Sigmoid colon (tissue), 7 donors: ENCODE data around the gene PCDHA5. TPM values are rescaled to one million over a fixed set of nuclear protein-coding genes. Genes with fewer than 3 reads are reported as not detected.

Source experiments
- DNase-seq: peaks from one replicate; pipeline ENCODE4 v3.0.0-alpha.2; 2019
- H3K27ac ChIP-seq, 4 donors: fragments of 200-600 bp; sonication (generic); one replicate each; pipeline ENCODE4 v1.5.1; 2016 to 2019; ENCODE audit warnings: mild to moderate bottlenecking in 1 of 4
- H3K27me3 ChIP-seq, 3 donors: fragments of 200-600 bp; sonication (generic); one replicate each; pipeline ENCODE4 v1.5.1; 2019; ENCODE audit warnings: mild to moderate bottlenecking in 1 of 3
- H3K36me3 ChIP-seq, 4 donors: fragments of 200-600 bp; sonication (generic); one replicate each; pipeline ENCODE4 v1.5.1; 2016 to 2019
- H3K4me1 ChIP-seq, 4 donors: fragments of 200-600 bp; sonication (generic); one replicate each; pipeline ENCODE4 v1.5.1; 2017 to 2019
- H3K4me3 ChIP-seq, 4 donors: fragments of 200-600 bp; sonication (generic); one replicate each; pipeline ENCODE4 v1.5.1; 2017 to 2019; ENCODE audit warnings: mild to moderate bottlenecking in 2 of 4, moderate library complexity in 1 of 4
- H3K9me3 ChIP-seq, 4 donors: fragments of 200-600 bp in 3 of 4; sonication (generic) in 3 of 4; one replicate each; pipeline versions ENCODE4 v1.5.1 to v1.6.1; 2013 to 2019
- CTCF ChIP-seq, 4 experiments: fragments of 450-650 bp in 3 of 4; fragments of 200-600 bp in 1 of 4; IDR thresholded peaks; one replicate each; pipeline ENCODE4 v1.5.1; 2016 to 2019; ENCODE audit warnings: antibody characterized with exemption in 4 of 4, mild to moderate bottlenecking in 3 of 4, moderate library complexity in 2 of 4
- EP300 ChIP-seq, 4 donors: sonication (generic); formaldehyde crosslinking; IDR thresholded peaks; one replicate each; pipeline ENCODE4 v1.6.1; 2017; ENCODE audit warnings: antibody characterized with exemption in 4 of 4
- POLR2A ChIP-seq, 2 donors: fragments of 450-650 bp; IDR thresholded peaks; one replicate each; pipeline ENCODE4 v1.6.1; 2016; ENCODE audit warnings: antibody characterized with exemption in 2 of 2, mild to moderate bottlenecking in 2 of 2, moderate library complexity in 2 of 2
- POLR2AphosphoS5 ChIP-seq, 4 donors: sonication (generic); formaldehyde crosslinking; IDR thresholded peaks; one replicate each; pipeline ENCODE4 v1.6.1; 2017; ENCODE audit warnings: antibody characterized with exemption in 4 of 4
- WGBS, 2 donors: extraction: QIAGEN DNeasy Blood & Tissue Kit; methylation state at CpG; one replicate each; pipeline ENCODE4 v1.1.7; 2013; 5-methylcytosine and 5-hydroxymethylcytosine counted together
- intact Hi-C: fragments of 100-400 bp; cut with DNase I; formaldehyde crosslinking; loops from one replicate; pipeline ENCODE4 v1.15.1; 2023
- polyA plus RNA-seq, 3 donors: library from polyadenylated mRNA; stranded (reverse); fragments of 200-250 nt; gene quantifications; one replicate each; pipeline ENCODE4 v1.2.3, GENCODE V29; 2013
- total RNA-seq, 4 donors: library from RNA; depleted of rRNA; stranded (reverse); fragments of >200 nt; gene quantifications; one replicate each; pipeline ENCODE4 v1.1.0, GENCODE V29; 2016
- donor health status: healthy with polysubstance abuse.
- donor health status: Bipolar disorder and iron deficiency.
- donor health status: healthy.

The PCDHA5 gene
- total and polyA plus RNA-seq, 7 donors: 0.09 to 1.7 (median 0.36) TPM; not detected in 2

GRCh38 chr5:140868721-140869554 lies 47.5 kb downstream of the PCDHA5 start, which contains the start of gene PCDHA11:
TSS of gene PCDHA11 (plus strand) at chr5:140868957. CDS start at chr5:140869104, 147 bp downstream.
- peak within 1 kb of the TSS in 1 of 4 donors; percentile 12 for H3K4me3 ChIP-seq

GRCh38 chr5:140869555-140869886 lies 48.1 kb downstream of the PCDHA5 start:
- WGBS, 2 donors: 60 to 66% methylated on average over 5 of the region's 5 CpGs
- no peak for TF ChIP-seq POLR2AphosphoS5 (IDR thresholded peaks at IDR 0.05)
- TF ChIP-seq CTCF (IDR thresholded peaks at IDR 0.05): no peak
- TF ChIP-seq EP300 (IDR thresholded peaks at IDR 0.05): no peak
- no peak for TF ChIP-seq POLR2A (IDR thresholded peaks at IDR 0.05)
- H3K9me3 ChIP-seq: peaks cover 12 to 24% (median 16%) of the 10 kb centered on the region in 4 donors
- peaks cover 0 to 53% (median 18%) of the 10 kb centered on the region in 3 donors for H3K27me3 ChIP-seq
- no peaks in the 10 kb centered on the region for H3K36me3 ChIP-seq
- no peak for DNase-seq
- H3K4me1 ChIP-seq: no peaks in the 10 kb centered on the region
- peak overlapping the region in 1 of 4 donors; percentile 12 for H3K4me3 ChIP-seq
- intact Hi-C loops: no loop called here
- no peak overlapping the region for H3K27ac ChIP-seq

More at GRCh38 chr5:140868721-140869554, 47.5 kb downstream of the PCDHA5 start, which contains the start of gene PCDHA11:
- H3K4me1 ChIP-seq: no peaks in the 10 kb centered on the region
- intact Hi-C loops: no loop called here
- TF ChIP-seq CTCF (IDR thresholded peaks at IDR 0.05): no peak
- no peak for TF ChIP-seq EP300 (IDR thresholded peaks at IDR 0.05)
- no peak for TF ChIP-seq POLR2AphosphoS5 (IDR thresholded peaks at IDR 0.05)
- TF ChIP-seq POLR2A (IDR thresholded peaks at IDR 0.05): no peak
- no peak within 1 kb of the TSS for H3K27ac ChIP-seq
- DNase-seq: no peak
- H3K27me3 ChIP-seq: peaks cover 0 to 49% (median 18%) of the 10 kb centered on the region in 3 donors
- 21 to 45% methylated on average over 41 of the region's 41 CpGs for WGBS, 2 donors
- H3K36me3 ChIP-seq: no peaks in the 10 kb centered on the region
- peaks cover 12 to 24% (median 16%) of the 10 kb centered on the region in 4 donors for H3K9me3 ChIP-seq

GRCh38 chr5:140870221-140871201 lies 49.1 kb downstream of the PCDHA5 start:
- Histone ChIP-seq H3K4me1 (no peaks in the 10 kb centered on the region), H3K9me3 (peaks cover 12 to 28% (median 17%) of the 10 kb centered on the region in 4 donors), H3K36me3 (no peaks in the 10 kb centered on the region), H3K4me3 (no peak overlapping the region), H3K27ac (no peak overlapping the region), H3K27me3 (peaks cover 0 to 63% (median 18%) of the 10 kb centered on the region in 3 donors)
- TF ChIP-seq POLR2A (IDR thresholded peaks at IDR 0.05): no peak
- TF ChIP-seq EP300 (IDR thresholded peaks at IDR 0.05): no peak
- no peak for TF ChIP-seq POLR2AphosphoS5 (IDR thresholded peaks at IDR 0.05)
- no peak for TF ChIP-seq CTCF (IDR thresholded peaks at IDR 0.05)
- intact Hi-C loops: no loop called here
- WGBS, 2 donors: 59 to 81% methylated on average over 114 of the region's 114 CpGs
- no peak for DNase-seq

Other genes with a start within 250 kb of the PCDHA5 start
- 10 to 100 TPM; 20.8 to 96.9 (median 72.0) TPM for gene CD14, start 188.4 kb upstream of the PCDHA5 start, total RNA-seq
- 100 to 1,000 TPM in 1 of 3 donors, 10 to 100 TPM in 2; 42.7 to 178 (median 52.3) TPM for gene CD14, start 188.4 kb upstream of the PCDHA5 start, polyA plus RNA-seq
- 10 to 100 TPM; 27.3 to 40.2 (median 35.6) TPM for gene TMCO6, start 182.2 kb upstream of the PCDHA5 start, total RNA-seq
- 10 to 100 TPM in 1 of 3 donors, 1 to 10 TPM in 2; 3.9 to 30.5 (median 5.4) TPM for gene TMCO6, start 182.2 kb upstream of the PCDHA5 start, polyA plus RNA-seq
- gene NDUFA2, start 174.0 kb upstream of the PCDHA5 start, total RNA-seq: 10 to 100 TPM; 48.7 to 90.3 (median 73.6) TPM
- 100 to 1,000 TPM; 189 to 360 (median 314) TPM for gene NDUFA2, start 174.0 kb upstream of the PCDHA5 start, polyA plus RNA-seq
- 100 to 1,000 TPM; 120 to 146 (median 136) TPM for gene IK, start 173.8 kb upstream of the PCDHA5 start, total RNA-seq
- 10 to 100 TPM; 70.3 to 79.4 (median 73.5) TPM for gene IK, start 173.8 kb upstream of the PCDHA5 start, polyA plus RNA-seq
- gene WDR55, start 156.7 kb upstream of the PCDHA5 start, total RNA-seq: 10 to 100 TPM; 13.2 to 18.0 (median 15.1) TPM
- gene WDR55, start 156.7 kb upstream of the PCDHA5 start, polyA plus RNA-seq: 10 to 100 TPM; 19.2 to 35.0 (median 29.8) TPM
- gene DND1, start 148.0 kb upstream of the PCDHA5 start, total RNA-seq: under 1 TPM in 2 of 4 donors, not detected in 2; 0.36 to 0.95 TPM
- gene DND1, start 148.0 kb upstream of the PCDHA5 start, polyA plus RNA-seq: 1 to 10 TPM in 1 of 3 donors, under 1 TPM in 2; 0.60 to 2.4 (median 0.69) TPM
- gene HARS1, start 130.2 kb upstream of the PCDHA5 start, total RNA-seq: 10 to 100 TPM; 35.2 to 54.2 (median 43.5) TPM
- 10 to 100 TPM; 35.4 to 60.2 (median 39.8) TPM for gene HARS1, start 130.2 kb upstream of the PCDHA5 start, polyA plus RNA-seq
- gene HARS2, start 130.2 kb upstream of the PCDHA5 start, total RNA-seq: 10 to 100 TPM; 18.2 to 19.4 (median 18.9) TPM
- gene HARS2, start 130.2 kb upstream of the PCDHA5 start, polyA plus RNA-seq: 10 to 100 TPM; 26.4 to 34.7 (median 29.0) TPM
- gene ZMAT2, start 121.2 kb upstream of the PCDHA5 start, total RNA-seq: 10 to 100 TPM; 28.0 to 46.0 (median 36.9) TPM
- gene ZMAT2, start 121.2 kb upstream of the PCDHA5 start, polyA plus RNA-seq: 10 to 100 TPM; 74.5 to 97.9 (median 87.2) TPM
- not detected for gene PCDHA1, start 35.5 kb upstream of the PCDHA5 start, total RNA-seq
- gene PCDHA1, start 35.5 kb upstream of the PCDHA5 start, polyA plus RNA-seq: under 1 TPM in 1 of 3 donors, not detected in 2; 0.10 TPM
- under 1 TPM in 3 of 4 donors, not detected in 1; 0.28 to 0.68 (median 0.33) TPM for gene PCDHA2, start 26.8 kb upstream of the PCDHA5 start, total RNA-seq
- under 1 TPM in 1 of 3 donors, not detected in 2; 0.07 TPM for gene PCDHA2, start 26.8 kb upstream of the PCDHA5 start, polyA plus RNA-seq
- 1 to 10 TPM in 3 of 4 donors, under 1 TPM in 1; 0.68 to 1.2 (median 1.1) TPM for gene PCDHA3, start 20.6 kb upstream of the PCDHA5 start, total RNA-seq
- gene PCDHA3, start 20.6 kb upstream of the PCDHA5 start, polyA plus RNA-seq: under 1 TPM in 1 of 3 donors, not detected in 2; 0.17 TPM
- gene PCDHA4, start 14.5 kb upstream of the PCDHA5 start, total RNA-seq: 1 to 10 TPM; 1.1 to 1.2 (median 1.1) TPM
- under 1 TPM in 1 of 3 donors, not detected in 2; 0.38 TPM for gene PCDHA4, start 14.5 kb upstream of the PCDHA5 start, polyA plus RNA-seq
- 1 to 10 TPM in 2 of 4 donors, under 1 TPM in 2; 0.49 to 2.2 (median 0.90) TPM for gene PCDHA6, start 6.3 kb downstream of the PCDHA5 start, total RNA-seq
- gene PCDHA6, start 6.3 kb downstream of the PCDHA5 start, polyA plus RNA-seq: under 1 TPM in 1 of 3 donors, not detected in 2; 0.16 TPM
- gene PCDHA7, start 12.7 kb downstream of the PCDHA5 start, total RNA-seq: under 1 TPM; 0.14 to 0.82 (median 0.46) TPM
- under 1 TPM in 1 of 3 donors, not detected in 2; 0.16 TPM for gene PCDHA7, start 12.7 kb downstream of the PCDHA5 start, polyA plus RNA-seq
- under 1 TPM in 1 of 4 donors, not detected in 3; 0.49 TPM for gene PCDHA8, start 19.6 kb downstream of the PCDHA5 start, total RNA-seq
- gene PCDHA8, start 19.6 kb downstream of the PCDHA5 start, polyA plus RNA-seq: not detected
- gene PCDHA9, start 26.8 kb downstream of the PCDHA5 start, total RNA-seq: 1 to 10 TPM in 1 of 4 donors, under 1 TPM in 3; 0.66 to 1.4 (median 0.70) TPM
- gene PCDHA9, start 26.8 kb downstream of the PCDHA5 start, polyA plus RNA-seq: under 1 TPM in 1 of 3 donors, not detected in 2; 0.01 TPM
- gene PCDHA10, start 34.3 kb downstream of the PCDHA5 start, total RNA-seq: 1 to 10 TPM in 1 of 4 donors, under 1 TPM in 3; 0.27 to 2.5 (median 0.69) TPM
- under 1 TPM in 1 of 3 donors, not detected in 2; 0.03 TPM for gene PCDHA10, start 34.3 kb downstream of the PCDHA5 start, polyA plus RNA-seq
- under 1 TPM; 0.16 to 0.71 (median 0.48) TPM for gene PCDHA11, start 47.3 kb downstream of the PCDHA5 start, total RNA-seq
- gene PCDHA11, start 47.3 kb downstream of the PCDHA5 start, polyA plus RNA-seq: under 1 TPM in 1 of 3 donors, not detected in 2; 0.07 TPM
- gene PCDHA12, start 53.7 kb downstream of the PCDHA5 start, total RNA-seq: under 1 TPM in 3 of 4 donors, not detected in 1; 0.49 to 0.71 (median 0.54) TPM
- gene PCDHA12, start 53.7 kb downstream of the PCDHA5 start, polyA plus RNA-seq: under 1 TPM in 1 of 3 donors, not detected in 2; 0.06 TPM
- gene PCDHA13, start 60.5 kb downstream of the PCDHA5 start, total RNA-seq: 1 to 10 TPM in 1 of 4 donors, under 1 TPM in 3; 0.36 to 1.4 (median 0.60) TPM
- under 1 TPM in 1 of 3 donors, not detected in 2; 0.10 TPM for gene PCDHA13, start 60.5 kb downstream of the PCDHA5 start, polyA plus RNA-seq
- 1 to 10 TPM in 1 of 4 donors, under 1 TPM in 3; 0.54 to 1.7 (median 0.77) TPM for gene PCDHAC1, start 104.7 kb downstream of the PCDHA5 start, total RNA-seq
- gene PCDHAC1, start 104.7 kb downstream of the PCDHA5 start, polyA plus RNA-seq: under 1 TPM in 1 of 3 donors, not detected in 2; 0.34 TPM
- gene PCDHAC2, start 144.9 kb downstream of the PCDHA5 start, total RNA-seq: 1 to 10 TPM; 1.3 to 3.0 (median 2.2) TPM
- gene PCDHAC2, start 144.9 kb downstream of the PCDHA5 start, polyA plus RNA-seq: under 1 TPM in 1 of 3 donors, not detected in 2; 0.66 TPM
- gene PCDHB1, start 229.8 kb downstream of the PCDHA5 start, total RNA-seq: under 1 TPM; under 0.01 to 0.36 (median 0.27) TPM
- under 1 TPM in 1 of 3 donors, not detected in 2; 0.04 TPM for gene PCDHB1, start 229.8 kb downstream of the PCDHA5 start, polyA plus RNA-seq